Sigmoid colon (tissue), 4 donors: ENCODE measurements around the gene SLC5A9.

Experiments
- CTCF ChIP-seq, 4 experiments: fragments of 450-650 bp in 3 of 4; fragments of 200-600 bp in 1 of 4; IDR thresholded peaks; one replicate each; pipeline ENCODE4 v1.5.1; 2016 to 2019; ENCODE audit warnings: antibody characterized with exemption in 4 of 4, mild to moderate bottlenecking in 3 of 4, moderate library complexity in 2 of 4
- EP300 ChIP-seq, 4 donors: sonication (generic); formaldehyde crosslinking; IDR thresholded peaks; one replicate each; pipeline ENCODE4 v1.6.1; 2017; ENCODE audit warnings: antibody characterized with exemption in 4 of 4
- POLR2A ChIP-seq, 2 donors: fragments of 450-650 bp; IDR thresholded peaks; one replicate each; pipeline ENCODE4 v1.6.1; 2016; ENCODE audit warnings: antibody characterized with exemption in 2 of 2, mild to moderate bottlenecking in 2 of 2, moderate library complexity in 2 of 2
- POLR2AphosphoS5 ChIP-seq, 4 donors: sonication (generic); formaldehyde crosslinking; IDR thresholded peaks; one replicate each; pipeline ENCODE4 v1.6.1; 2017; ENCODE audit warnings: antibody characterized with exemption in 4 of 4

- TF ChIP-seq CTCF (IDR thresholded peaks at IDR 0.05) (no peak), POLR2AphosphoS5 (IDR thresholded peaks at IDR 0.05) (no peak), POLR2A (IDR thresholded peaks at IDR 0.05) (no peak), EP300 (IDR thresholded peaks at IDR 0.05) (no peak)
Observed at GRCh38 chr1:48194801-48195200, 27.7 kb upstream of the SLC5A9 start.
